Measurements from ENCODE around the gene OSBPL6. TPM values are rescaled to one million over a fixed set of nuclear protein-coding genes. Genes with fewer than 3 reads are reported as not detected.

Gene OSBPL6
- total RNA-seq, 4 donors from 2014 or later: 1.8 to 6.1 (median 3.4) TPM

- Histone ChIP-seq H3K36me3 (no peaks in the 10 kb centered on the region), H3K9me3 (no peaks in the 10 kb centered on the region), H3K4me3 (no peak overlapping the region), H3K4me1 (no peaks in the 10 kb centered on the region), H3K27me3 (no peaks in the 10 kb centered on the region), H3K27ac (no peak overlapping the region)
- intact Hi-C loops (cut with DNase I): no loop called here
- TF ChIP-seq CTCF (IDR thresholded peaks at IDR 0.05): no peak
- TF ChIP-seq POLR2A (IDR thresholded peaks at IDR 0.05): no peak
- DNase-seq: no peak
- 71 to 79% methylated on average over 4 of the region's 4 CpGs for WGBS, 2 donors
Measured at GRCh38 chr2:178211943-178212342, 17.6 kb downstream of the OSBPL6 start.

DNA sequence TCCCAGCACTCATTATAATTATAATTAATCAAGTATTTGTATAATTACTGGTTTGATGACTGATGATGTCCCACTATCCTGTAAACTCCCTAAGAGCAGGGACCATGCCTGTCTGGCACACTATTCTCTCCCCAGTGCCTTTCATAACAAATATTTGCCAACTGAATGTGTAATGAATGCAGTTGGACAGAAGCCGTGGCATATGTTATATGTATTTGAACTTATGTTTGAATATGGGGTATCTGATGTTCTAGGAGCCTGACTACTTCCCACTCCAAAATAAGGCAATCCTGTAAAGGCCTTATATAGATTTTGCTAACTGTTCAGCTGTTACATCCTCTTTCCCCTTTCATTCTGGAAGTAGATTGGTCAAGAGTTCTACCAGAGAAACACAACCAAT, 19.7 kb downstream of the OSBPL6 start:
- H3K36me3 ChIP-seq: no peaks in the 10 kb centered on the region
- no peak overlapping the region for H3K27ac ChIP-seq
- no peaks in the 10 kb centered on the region for H3K27me3 ChIP-seq
- intact Hi-C loops (cut with DNase I): no loop called here
- TF ChIP-seq POLR2A (IDR thresholded peaks at IDR 0.05) (no peak), CTCF (IDR thresholded peaks at IDR 0.05) (no peak)
- 79 to 88% methylated on average over 1 of the region's 1 CpG for WGBS, 2 donors
- no peak for DNase-seq
- no peaks in the 10 kb centered on the region for H3K4me1 ChIP-seq
- H3K9me3 ChIP-seq: no peaks in the 10 kb centered on the region
- no peak overlapping the region for H3K4me3 ChIP-seq

DNA sequence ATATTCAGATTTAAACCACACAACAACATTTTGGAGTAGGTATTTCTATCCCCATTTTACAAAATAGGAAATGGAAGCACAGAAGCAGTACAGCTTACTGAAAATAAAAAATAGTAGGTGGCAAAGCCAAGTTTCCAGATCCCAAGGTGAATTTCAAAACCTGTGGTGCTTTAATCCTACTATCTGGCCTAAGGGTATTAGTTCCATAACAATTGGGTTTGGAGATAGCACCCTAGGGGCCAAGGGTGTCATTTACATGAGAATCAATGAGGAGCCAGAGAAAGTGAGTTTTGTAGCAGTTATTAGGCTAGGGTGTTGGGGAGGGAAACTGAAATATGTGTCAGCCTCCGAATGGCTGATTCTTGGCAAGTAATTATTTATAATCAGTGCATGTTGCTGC, 24.9 kb downstream of the OSBPL6 start:
- Histone ChIP-seq H3K27ac (no peak overlapping the region), H3K4me1 (no peaks in the 10 kb centered on the region), H3K36me3 (no peaks in the 10 kb centered on the region), H3K27me3 (no peaks in the 10 kb centered on the region), H3K4me3 (no peak overlapping the region), H3K9me3 (no peaks in the 10 kb centered on the region)
- TF ChIP-seq CTCF (IDR thresholded peaks at IDR 0.05) (no peak), POLR2A (IDR thresholded peaks at IDR 0.05) (no peak)
- 88 to 89% methylated on average over 1 of the region's 1 CpG for WGBS, 2 donors
- intact Hi-C loops (cut with DNase I): no loop called here
- no peak for DNase-seq

DNA sequence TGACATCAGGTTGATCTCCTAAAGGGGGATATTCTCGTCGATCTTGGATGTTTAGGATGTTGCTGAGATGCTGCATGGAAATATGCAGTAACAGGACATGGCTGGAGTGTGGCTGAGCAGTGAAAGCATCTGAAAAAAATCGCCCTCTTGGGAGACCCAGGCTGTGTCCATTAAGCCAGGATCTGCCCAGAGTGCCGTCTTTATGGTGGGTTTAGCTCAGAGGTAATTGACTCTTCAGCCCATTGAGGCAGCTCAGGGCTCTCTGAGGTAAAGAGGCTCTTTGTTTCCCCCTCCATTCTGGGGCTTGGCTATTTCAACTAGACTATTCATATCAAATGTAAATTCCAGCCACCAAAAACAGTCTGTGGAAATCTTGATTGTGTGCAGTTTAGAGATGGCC, 26.5 kb downstream of the OSBPL6 start:
- Histone ChIP-seq H3K27me3 (no peaks in the 10 kb centered on the region), H3K27ac (no peak overlapping the region), H3K9me3 (no peaks in the 10 kb centered on the region), H3K36me3 (no peaks in the 10 kb centered on the region), H3K4me1 (no peaks in the 10 kb centered on the region), H3K4me3 (no peak overlapping the region)
- DNase-seq: no peak
- TF ChIP-seq POLR2A (IDR thresholded peaks at IDR 0.05) (no peak), CTCF (IDR thresholded peaks at IDR 0.05) (no peak)
- 78 to 82% methylated on average over 4 of the region's 4 CpGs for WGBS, 2 donors
- intact Hi-C loops (cut with DNase I): no loop called here

GRCh38 chr2:178221556-178221955, 27.2 kb downstream of the OSBPL6 start:
- intact Hi-C loops (cut with DNase I): no loop called here
- Histone ChIP-seq H3K4me3 (no peak overlapping the region), H3K9me3 (no peaks in the 10 kb centered on the region), H3K27me3 (no peaks in the 10 kb centered on the region), H3K36me3 (no peaks in the 10 kb centered on the region), H3K27ac (no peak overlapping the region), H3K4me1 (no peaks in the 10 kb centered on the region)
- WGBS, 2 donors: 88 to 100% methylated on average over 1 of the region's 1 CpG
- DNase-seq: no peak
- no peak for TF ChIP-seq POLR2A (IDR thresholded peaks at IDR 0.05)

DNA sequence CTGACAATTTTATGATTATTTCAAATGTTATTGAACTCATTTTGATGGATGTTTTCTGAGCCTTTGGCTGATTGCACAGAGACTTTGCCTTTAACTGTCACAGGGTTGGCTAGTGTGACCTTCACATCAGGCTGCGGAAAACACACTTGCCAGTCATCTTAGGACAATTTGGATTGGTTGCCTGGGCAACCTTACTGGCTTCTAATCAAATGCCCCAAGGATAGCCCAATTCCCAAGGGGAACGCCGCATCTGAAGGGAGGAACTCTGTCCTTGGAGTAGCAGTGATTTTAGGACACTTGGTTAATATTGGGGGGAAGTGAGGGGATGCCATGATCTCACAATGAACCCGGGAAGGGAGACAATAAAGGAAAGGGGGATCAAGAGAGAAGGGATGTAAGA, 29.5 kb downstream of the OSBPL6 start:
- 67 to 73% methylated on average over 3 to 4 of the region's 4 CpGs for WGBS, 2 donors

More for the DNA sequence above, 29.5 kb downstream of the OSBPL6 start:
- H3K27ac ChIP-seq: no peak overlapping the region
- DNase-seq: no peak
- H3K9me3 ChIP-seq: no peaks in the 10 kb centered on the region
- no peak for TF ChIP-seq CTCF (IDR thresholded peaks at IDR 0.05)
- no peak for TF ChIP-seq POLR2A (IDR thresholded peaks at IDR 0.05)
- no peaks in the 10 kb centered on the region for H3K27me3 ChIP-seq
- no peak overlapping the region for H3K4me3 ChIP-seq
- intact Hi-C loops (cut with DNase I): no loop called here
- no peaks in the 10 kb centered on the region for H3K4me1 ChIP-seq
- H3K36me3 ChIP-seq: no peaks in the 10 kb centered on the region

All from esophagus squamous epithelium (tissue), 5 donors.